ENCODE measurements around the gene MAZ.
A peak's percentile ranks its signal among the peaks of the same experiment; 100 is the strongest.
"Not testable (repeated sequence)": the region's sequence is repeated elsewhere in the genome, so short reads cannot be mapped to it uniquely, and the experiment has no call there.

The MAZ gene

GRCh38 chr16:29790183-29790948 lies 16.0 kb upstream of the MAZ start, which contains the start of gene KIF22:
KIF22 (plus strand) TSS chr16:29790751; CDS start chr16:29790760, 9 bp downstream.
- Histone ChIP-seq H3K27me3 (replicated peaks; ENCODE audit: control insufficient read depth, insufficient read depth, low read length) (no peaks in the 10 kb centered on the region), H3K4me3 (replicated peaks; ENCODE audit: low read depth, low read length) (peak within 1 kb of the TSS; percentile 82), H3K36me3 (ENCODE audit: control insufficient read depth, insufficient read depth, low read length) (peaks cover 3% of the 10 kb centered on the region)
- peak; percentile 100 for DNase-seq (ENCODE audit: extremely low read depth, insufficient read length)
- TF ChIP-seq, protein P1, sequence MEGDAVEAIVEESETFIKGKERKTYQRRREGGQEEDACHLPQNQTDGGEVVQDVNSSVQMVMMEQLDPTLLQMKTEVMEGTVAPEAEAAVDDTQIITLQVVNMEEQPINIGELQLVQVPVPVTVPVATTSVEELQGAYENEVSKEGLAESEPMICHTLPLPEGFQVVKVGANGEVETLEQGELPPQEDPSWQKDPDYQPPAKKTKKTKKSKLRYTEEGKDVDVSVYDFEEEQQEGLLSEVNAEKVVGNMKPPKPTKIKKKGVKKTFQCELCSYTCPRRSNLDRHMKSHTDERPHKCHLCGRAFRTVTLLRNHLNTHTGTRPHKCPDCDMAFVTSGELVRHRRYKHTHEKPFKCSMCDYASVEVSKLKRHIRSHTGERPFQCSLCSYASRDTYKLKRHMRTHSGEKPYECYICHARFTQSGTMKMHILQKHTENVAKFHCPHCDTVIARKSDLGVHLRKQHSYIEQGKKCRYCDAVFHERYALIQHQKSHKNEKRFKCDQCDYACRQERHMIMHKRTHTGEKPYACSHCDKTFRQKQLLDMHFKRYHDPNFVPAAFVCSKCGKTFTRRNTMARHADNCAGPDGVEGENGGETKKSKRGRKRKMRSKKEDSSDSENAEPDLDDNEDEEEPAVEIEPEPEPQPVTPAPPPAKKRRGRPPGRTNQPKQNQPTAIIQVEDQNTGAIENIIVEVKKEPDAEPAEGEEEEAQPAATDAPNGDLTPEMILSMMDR (IDR thresholded peaks at IDR 0.05; ENCODE audit: insufficient read depth, low read length, poor library complexity, severe bottlenecking), result peak; percentile 84

DNA sequence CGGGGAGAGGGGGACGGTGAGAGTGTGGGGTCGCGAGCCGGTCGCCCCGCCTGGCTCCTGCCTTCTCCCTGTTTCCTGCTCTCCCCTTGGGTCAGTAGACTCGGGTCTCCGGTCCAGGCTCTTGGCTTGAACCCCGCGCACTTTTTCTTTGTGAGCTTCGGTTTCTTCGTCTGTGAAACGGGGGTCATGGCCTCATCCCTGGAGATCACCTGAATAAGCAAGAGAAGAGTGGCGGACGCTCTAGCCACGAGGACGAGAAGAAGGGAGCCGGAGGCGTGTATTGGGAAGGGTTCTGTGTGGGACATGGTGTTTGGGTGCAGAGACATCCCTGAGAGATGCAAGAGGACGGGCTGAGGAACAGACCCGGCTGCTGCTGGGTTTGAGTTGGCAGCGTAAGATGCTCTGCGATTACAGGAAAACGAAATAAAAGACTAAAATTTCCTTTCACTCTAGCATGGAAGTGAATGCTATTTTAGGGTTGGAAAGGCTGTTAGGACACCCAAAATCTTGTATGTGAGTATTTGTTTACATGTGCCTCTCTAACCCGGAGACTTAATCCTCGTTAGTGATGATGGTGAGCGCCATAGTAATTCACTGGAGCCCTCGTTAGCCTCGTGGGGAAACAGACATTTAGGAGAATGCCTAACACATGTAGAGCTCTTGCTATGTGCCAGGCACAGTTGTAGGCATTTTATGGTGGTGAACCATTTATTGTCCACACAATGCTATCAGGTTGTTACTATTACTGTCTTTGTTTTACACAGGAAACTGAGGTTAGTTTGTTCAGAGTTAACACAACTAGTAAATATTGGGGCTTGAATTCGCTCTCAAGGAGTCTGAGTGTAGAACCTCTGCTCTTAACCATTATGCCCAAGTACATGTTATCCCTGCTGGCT lies 15.1 kb upstream of the MAZ start:
- H3K4me3 ChIP-seq (replicated peaks; ENCODE audit: low read depth, low read length), result peak overlapping the region; percentile 82
- H3K27me3 ChIP-seq (replicated peaks; ENCODE audit: control insufficient read depth, insufficient read depth, low read length), result no peaks in the 10 kb centered on the region
- TF ChIP-seq, protein P1 (IDR thresholded peaks at IDR 0.05; ENCODE audit: insufficient read depth, low read length, poor library complexity, severe bottlenecking), result no peak
- peaks cover 3% of the 10 kb centered on the region for H3K36me3 ChIP-seq (ENCODE audit: control insufficient read depth, insufficient read depth, low read length)
- DNase-seq (ENCODE audit: extremely low read depth, insufficient read length), result no peak

DNA sequence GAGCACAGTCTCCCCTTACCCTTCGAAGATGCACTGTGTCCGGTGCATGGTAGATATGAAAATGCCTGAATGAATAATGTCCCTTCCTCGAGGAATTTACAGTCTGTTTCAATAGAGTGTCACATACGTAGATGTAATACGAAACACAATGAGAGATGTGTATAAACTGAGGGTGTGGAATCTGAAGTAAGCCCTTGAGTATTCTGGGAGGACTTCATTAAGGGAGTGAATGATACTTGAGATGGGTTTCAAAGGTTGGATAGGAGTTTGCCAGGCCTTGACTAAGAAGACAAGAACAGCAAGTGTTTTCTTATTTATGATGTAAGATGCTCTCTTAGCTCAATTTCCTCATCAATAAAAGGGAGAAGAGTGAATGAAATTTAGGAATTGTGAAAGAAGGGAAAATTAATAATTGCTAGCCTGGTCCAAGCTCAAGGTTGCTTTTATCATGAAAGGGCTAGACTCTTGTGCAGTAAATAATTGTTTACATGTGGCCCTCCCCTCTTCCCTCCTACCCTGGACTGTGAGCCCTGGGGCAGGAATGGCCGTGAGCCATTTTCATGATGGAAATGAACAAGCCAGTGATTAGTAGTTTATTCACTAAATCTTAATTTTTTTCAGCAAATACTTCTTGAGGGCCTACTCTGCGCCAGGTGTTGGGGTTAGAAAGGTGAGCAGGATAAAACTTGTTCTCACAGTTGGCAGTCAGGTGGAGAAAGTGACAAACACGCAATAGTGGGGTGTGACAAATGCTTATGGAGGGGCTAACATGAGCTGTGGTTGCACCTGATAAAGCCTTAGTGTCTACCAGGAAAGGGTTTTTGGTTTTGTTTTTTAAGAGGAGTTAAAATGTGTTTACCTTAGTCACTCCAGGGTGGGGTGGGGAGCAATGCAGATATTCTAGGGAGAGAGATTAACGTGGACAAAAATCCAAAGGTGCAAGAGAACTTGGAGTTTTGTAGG lies 14.2 kb upstream of the MAZ start:
- DNase-seq (ENCODE audit: extremely low read depth, insufficient read length), result no peak
- TF ChIP-seq, protein P1 (IDR thresholded peaks at IDR 0.05; ENCODE audit: insufficient read depth, low read length, poor library complexity, severe bottlenecking), result no peak

DNA sequence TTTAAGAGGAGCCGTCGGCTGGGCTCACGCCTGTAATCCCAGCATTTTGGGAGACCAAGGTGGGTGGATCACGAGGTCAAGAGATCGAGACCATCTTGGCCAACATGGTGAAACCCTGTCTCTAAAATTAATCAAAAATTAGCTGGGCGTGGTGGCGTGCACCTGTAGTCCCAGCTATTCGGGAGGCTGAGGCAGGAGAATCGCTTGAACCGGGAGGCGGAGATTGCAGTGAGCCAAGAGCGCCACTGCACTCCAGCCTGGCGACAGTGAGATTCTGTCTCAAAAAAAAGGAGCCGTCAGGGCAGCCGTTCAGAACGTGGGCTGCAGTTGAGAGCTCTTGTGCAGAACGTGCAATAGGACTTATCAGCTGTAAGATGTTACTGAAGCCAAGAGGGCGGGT lies 13.2 kb upstream of the MAZ start:
- not testable (repeated sequence) for H3K4me3 ChIP-seq (replicated peaks; ENCODE audit: low read depth, low read length); DNase-seq (ENCODE audit: extremely low read depth, insufficient read length); H3K27me3 ChIP-seq (replicated peaks; ENCODE audit: control insufficient read depth, insufficient read depth, low read length)
- H3K36me3 ChIP-seq (ENCODE audit: control insufficient read depth, insufficient read depth, low read length), result peaks cover 15% of the 10 kb centered on the region

More for the DNA sequence above, 14.2 kb upstream of the MAZ start:
- Histone ChIP-seq H3K36me3 (ENCODE audit: control insufficient read depth, insufficient read depth, low read length) (peaks cover 10% of the 10 kb centered on the region), H3K4me3 (replicated peaks; ENCODE audit: low read depth, low read length) (peak overlapping the region; percentile 82), H3K27me3 (replicated peaks; ENCODE audit: control insufficient read depth, insufficient read depth, low read length) (no peaks in the 10 kb centered on the region)

GRCh38 chr16:29794231-29794710 lies 12.1 kb upstream of the MAZ start:
- DNase-seq (ENCODE audit: extremely low read depth, insufficient read length), result no peak
- Histone ChIP-seq H3K36me3 (ENCODE audit: control insufficient read depth, insufficient read depth, low read length) (peaks cover 26% of the 10 kb centered on the region), H3K27me3 (replicated peaks; ENCODE audit: control insufficient read depth, insufficient read depth, low read length) (no peaks in the 10 kb centered on the region), H3K4me3 (replicated peaks; ENCODE audit: low read depth, low read length) (no peak overlapping the region)
- TF ChIP-seq, protein P1 (IDR thresholded peaks at IDR 0.05; ENCODE audit: insufficient read depth, low read length, poor library complexity, severe bottlenecking), result no peak

Data from GM06990 (cell line).